B cell (primary cell): Measurements from ENCODE around the gene PDE10A. TPM values are rescaled to one million over a fixed set of nuclear protein-coding genes. Genes with fewer than 3 reads are reported as not detected.

ENCODE experiments used
- ATAC-seq: fragments of 200-7000 bp; cut with Tn5 transposase; one replicate; pipeline ENCODE4 v1.10.0; 2021; ENCODE audit warnings: low read depth, mild to moderate bottlenecking, moderate number of reproducible peaks, moderate library complexity
- CTCF ChIA-PET: fragments of 350-600 bp; sonication (Branson Sonifier 250); formaldehyde crosslinking; loops from one replicate; lab custom pipeline; 2021; ENCODE audit warnings: antibody characterized with exemption, inconsistent platforms; lab: Charles Lee
- POLR2A ChIA-PET: fragments of 350-600 bp; sonication (Branson Sonifier 250); formaldehyde crosslinking; loops from one replicate; lab custom pipeline; 2021; ENCODE audit warnings: antibody characterized with exemption; lab: Charles Lee
- DNase-seq: peaks from one replicate; pipeline ENCODE4 v3.0.0; 2013
- H2AFZ ChIP-seq: 2 replicates; pipeline ENCODE4 v1.6.1; 2012; ENCODE audit warnings: mild to moderate bottlenecking, low read depth, low read length; ENCODE audit not compliant: insufficient read depth, poor library complexity, severe bottlenecking
- H3K27ac ChIP-seq, 2 donors: 1 replicate in 1 of 2; 2 replicates in 1 of 2; pipeline ENCODE4 v1.5.1; 2012 to 2013; ENCODE audit warnings: low read length in 2 of 2, mild to moderate bottlenecking in 2 of 2, moderate library complexity in 1 of 2
- H3K27me3 ChIP-seq, 4 experiments: fragments of 200-600 bp in 1 of 4; sonication (generic) in 1 of 4; replicated peaks in 1 of 4; 1 replicate in 2 of 4; 2 replicates in 2 of 4; pipeline versions ENCODE4 v1.6.1 to v1.7.0; 2013 to 2016; ENCODE audit warnings: low read length in 3 of 4, mild to moderate bottlenecking in 2 of 4, mixed read lengths in 1 of 4, moderate library complexity in 1 of 4; ENCODE audit not compliant: insufficient read depth in 4 of 4, control insufficient read depth in 3 of 4; ENCODE audit errors: control extremely low read depth in 1 of 4
- H3K36me3 ChIP-seq, 2 experiments: replicated peaks in 1 of 2; 1 replicate in 1 of 2; 2 replicates in 1 of 2; pipeline versions ENCODE4 v1.6.1 to v1.7.1; 2013; ENCODE audit warnings: low read length in 1 of 2; ENCODE audit not compliant: insufficient read depth in 2 of 2, control insufficient read depth in 1 of 2; ENCODE audit errors: control extremely low read depth in 1 of 2, extremely low read depth in 1 of 2
- H3K4me1 ChIP-seq, 2 donors: fragments of 200-600 bp in 1 of 2; sonication (generic) in 1 of 2; 1 replicate in 1 of 2; 2 replicates in 1 of 2; pipeline versions ENCODE4 v1.5.1 to v1.6.1; 2013 to 2017; ENCODE audit warnings: low read length in 2 of 2; ENCODE audit not compliant: control insufficient read depth in 2 of 2, insufficient read depth in 2 of 2
- H3K4me2 ChIP-seq: replicated peaks from 2 replicates; pipeline ENCODE3; 2012; ENCODE audit warnings: mild to moderate bottlenecking, low read depth, low read length; ENCODE audit not compliant: poor library complexity, severe bottlenecking
- H3K4me3 ChIP-seq, 5 experiments: fragments of 200-600 bp in 1 of 5; sonication (generic) in 1 of 5; 1 replicate in 3 of 5; 2 replicates in 2 of 5; pipeline versions ENCODE4 v1.5.1 to v1.7.0; 2011 to 2016; ENCODE audit warnings: low read length in 4 of 5, mild to moderate bottlenecking in 4 of 5, low read depth in 2 of 5, control low read depth in 1 of 5, moderate library complexity in 1 of 5; ENCODE audit not compliant: insufficient read depth in 1 of 5; ENCODE audit errors: control extremely low read depth in 1 of 5, extremely low read depth in 1 of 5
- H3K79me2 ChIP-seq: fragments of 200-600 bp; sonication (generic); one replicate; pipeline ENCODE4 v1.6.0; 2016; ENCODE audit warnings: low read length; ENCODE audit not compliant: control insufficient read depth, insufficient read depth
- H3K9ac ChIP-seq: fragments of 200-600 bp; sonication (generic); 2 replicates; pipeline ENCODE4 v1.6.1; 2017; ENCODE audit warnings: mild to moderate bottlenecking, low read length, moderate library complexity
- H3K9me3 ChIP-seq, 3 donors: one replicate each; pipeline versions ENCODE4 v1.6.1 to v1.7.1; 2013; ENCODE audit warnings: low read length in 2 of 3; ENCODE audit not compliant: control insufficient read depth in 2 of 3, insufficient read depth in 1 of 3; ENCODE audit errors: control extremely low read depth in 1 of 3
- H4K20me1 ChIP-seq: 2 replicates; pipeline ENCODE4 v1.6.0; 2012; ENCODE audit warnings: mild to moderate bottlenecking, low read length; ENCODE audit not compliant: insufficient read depth, control insufficient read depth, poor library complexity, severe bottlenecking
- H3K27ac Mint-ChIP-seq: one replicate; pipeline ENCODE4 v1.8.0; 2021; ENCODE audit warnings: mixed read lengths
- H3K27me3 Mint-ChIP-seq: one replicate; pipeline ENCODE4 v1.8.0; 2021; ENCODE audit warnings: mixed read lengths
- H3K4me1 Mint-ChIP-seq: one replicate; pipeline ENCODE4 v1.8.0; 2021; ENCODE audit warnings: mixed read lengths
- H3K4me3 Mint-ChIP-seq: one replicate; pipeline ENCODE4 v1.8.0; 2021; ENCODE audit warnings: mixed read lengths
- H3K9me3 Mint-ChIP-seq: one replicate; pipeline ENCODE4 v1.8.0; 2022; ENCODE audit warnings: mixed read lengths; ENCODE audit not compliant: insufficient read depth
- EZH2 ChIP-seq: IDR thresholded peaks from 2 replicates; pipeline ENCODE4 v1.6.1; 2012; ENCODE audit warnings: borderline replicate concordance, low read depth, mild to moderate bottlenecking, moderate library complexity, low read length; ENCODE audit not compliant: insufficient read depth, poor library complexity, severe bottlenecking
- WGBS: methylation state at CpG from one replicate; pipeline ENCODE4 v1.1.5; 2013; ENCODE audit warnings: missing lambda C conversion rate; ENCODE audit not compliant: insufficient coverage; 5-methylcytosine and 5-hydroxymethylcytosine counted together
- intact Hi-C: fragments of 100-400 bp; cut with micrococcal nuclease; formaldehyde crosslinking; loops from one replicate; pipeline ENCODE4 v1.10.0; 2022
- polyA plus RNA-seq: library from polyadenylated mRNA; depleted of rRNA; stranded (reverse); fragments of >200 nt; gene quantifications from 2 replicates; pipeline ENCODE4 v1.2.3, GENCODE V29; 2012
- total RNA-seq, 2 donors: library from RNA; stranded (reverse); fragments of 120-200 nt in 1 of 2; gene quantifications; 1 replicate in 1 of 2; 2 replicates in 1 of 2; pipeline versions ENCODE4 v1.2.3 to v1.2.4, GENCODE V29; 2013 to 2022
- TF ChIP-seq, protein P1 (sequence below): fragments of 200-600 bp; IDR thresholded peaks from one replicate; pipeline ENCODE4 v1.8.0; 2022; ENCODE audit warnings: antibody characterized with exemption, mild to moderate bottlenecking

Gene PDE10A
- total and polyA plus RNA-seq, 2 donors (not counting 1 experiment from before 2014, with no cell fraction given) = not detected

DNA sequence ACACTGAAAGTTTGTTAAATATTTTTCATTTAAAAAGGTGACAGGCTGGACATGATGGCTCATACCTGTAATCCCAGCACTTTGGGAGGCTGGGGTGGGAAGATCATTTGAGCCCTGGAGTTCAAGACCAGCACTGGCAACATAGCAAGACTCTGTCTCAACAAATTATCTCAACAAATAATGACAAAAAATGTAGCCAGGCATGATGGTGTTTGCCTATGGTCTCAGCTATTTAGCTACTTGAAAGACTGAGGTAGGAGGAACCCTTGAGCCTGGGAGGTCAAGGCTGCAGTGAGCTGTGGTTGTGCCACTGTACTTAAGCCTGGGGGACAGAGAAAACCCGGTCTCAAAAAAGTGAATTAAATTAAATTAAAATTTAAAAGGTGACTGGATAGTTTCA, 297.7 kb downstream of the PDE10A start:
- no peak overlapping the region for H3K4me3 Mint-ChIP-seq
- DNase-seq (no peak), ATAC-seq (no peak)
- H4K20me1 ChIP-seq = no peaks in the 10 kb centered on the region
- ChIA-PET CTCF (no interaction called here), POLR2A (no interaction called here)
- H3K9me3 ChIP-seq = peaks cover 0 to 5% (median 0%) of the 10 kb centered on the region in 3 donors
- intact Hi-C loops = no loop called here
- H3K4me1 ChIP-seq = no peaks in the 10 kb centered on the region
- WGBS = no CpG with 5 or more reads among the region's 1 CpG
- H2AFZ ChIP-seq = no peak overlapping the region
- no peaks in the 10 kb centered on the region for H3K4me1 Mint-ChIP-seq
- H3K27ac ChIP-seq = no peak overlapping the region
- no peaks in the 10 kb centered on the region for H3K27me3 Mint-ChIP-seq
- no peaks in the 10 kb centered on the region for H3K36me3 ChIP-seq
- H3K9me3 Mint-ChIP-seq = peaks cover 6% of the 10 kb centered on the region
- no peak overlapping the region for H3K4me2 ChIP-seq
- TF ChIP-seq EZH2 = no peak
- TF ChIP-seq, protein P1, sequence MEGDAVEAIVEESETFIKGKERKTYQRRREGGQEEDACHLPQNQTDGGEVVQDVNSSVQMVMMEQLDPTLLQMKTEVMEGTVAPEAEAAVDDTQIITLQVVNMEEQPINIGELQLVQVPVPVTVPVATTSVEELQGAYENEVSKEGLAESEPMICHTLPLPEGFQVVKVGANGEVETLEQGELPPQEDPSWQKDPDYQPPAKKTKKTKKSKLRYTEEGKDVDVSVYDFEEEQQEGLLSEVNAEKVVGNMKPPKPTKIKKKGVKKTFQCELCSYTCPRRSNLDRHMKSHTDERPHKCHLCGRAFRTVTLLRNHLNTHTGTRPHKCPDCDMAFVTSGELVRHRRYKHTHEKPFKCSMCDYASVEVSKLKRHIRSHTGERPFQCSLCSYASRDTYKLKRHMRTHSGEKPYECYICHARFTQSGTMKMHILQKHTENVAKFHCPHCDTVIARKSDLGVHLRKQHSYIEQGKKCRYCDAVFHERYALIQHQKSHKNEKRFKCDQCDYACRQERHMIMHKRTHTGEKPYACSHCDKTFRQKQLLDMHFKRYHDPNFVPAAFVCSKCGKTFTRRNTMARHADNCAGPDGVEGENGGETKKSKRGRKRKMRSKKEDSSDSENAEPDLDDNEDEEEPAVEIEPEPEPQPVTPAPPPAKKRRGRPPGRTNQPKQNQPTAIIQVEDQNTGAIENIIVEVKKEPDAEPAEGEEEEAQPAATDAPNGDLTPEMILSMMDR = no peak
- H3K79me2 ChIP-seq = no peaks in the 10 kb centered on the region
- H3K9ac ChIP-seq = no peak overlapping the region
- H3K27me3 ChIP-seq = no peaks in the 10 kb centered on the region
- H3K27ac Mint-ChIP-seq = no peak overlapping the region
- no peak overlapping the region for H3K4me3 ChIP-seq

DNA sequence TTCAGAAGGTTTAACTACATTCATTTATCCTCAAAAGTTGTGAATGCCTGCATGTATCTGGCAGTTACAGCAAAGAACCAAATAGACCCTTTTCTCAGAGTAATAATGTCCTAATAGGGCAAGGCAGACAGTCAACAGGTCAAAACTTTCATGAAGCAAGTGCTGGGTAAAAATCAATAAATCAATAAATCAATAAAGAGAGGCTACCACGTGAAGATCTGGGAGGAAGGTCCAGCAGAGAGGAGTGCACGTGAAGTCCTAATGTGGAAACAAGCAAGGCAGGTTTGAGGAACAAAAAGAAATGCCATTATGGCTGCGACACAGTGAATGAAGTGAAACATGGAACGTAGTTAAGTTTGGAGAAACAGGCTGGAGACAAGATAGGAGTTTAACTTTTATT, 317.3 kb downstream of the PDE10A start:
- Mint-ChIP-seq H3K27ac (no peak overlapping the region), H3K27me3 (no peaks in the 10 kb centered on the region), H3K4me1 (no peaks in the 10 kb centered on the region), H3K9me3 (peaks cover 5% of the 10 kb centered on the region), H3K4me3 (no peak overlapping the region)
- DNase-seq = no peak
- Histone ChIP-seq H4K20me1 (no peaks in the 10 kb centered on the region), H3K27me3 (no peaks in the 10 kb centered on the region), H3K9me3 (peaks cover 1 to 9% (median 2%) of the 10 kb centered on the region in 3 donors), H3K4me2 (no peak overlapping the region), H2AFZ (no peak overlapping the region), H3K27ac (no peak overlapping the region), H3K4me1 (no peaks in the 10 kb centered on the region), H3K4me3 (no peak overlapping the region), H3K36me3 (no peaks in the 10 kb centered on the region), H3K9ac (no peak overlapping the region), H3K79me2 (no peaks in the 10 kb centered on the region)
- TF ChIP-seq, protein P1 = no peak
- TF ChIP-seq EZH2 = no peak
- ChIA-PET CTCF (no interaction called here), POLR2A (no interaction called here)
- no peak for ATAC-seq
- WGBS = 83% methylated on average over 4 of the region's 4 CpGs
- intact Hi-C loops = no loop called here
